MV-4-11 (cell line): Measurements from ENCODE around the gene ANTXRL.
"Not testable (repeated sequence)": the region's sequence is repeated elsewhere in the genome, so short reads cannot be mapped to it uniquely, and the experiment has no call there.

ENCODE experiments used
- DNase-seq: peaks from one replicate; lab custom pipeline; 2025; lab: John Stamatoyannopoulos, UW

Gene ANTXRL

GRCh38 chr10:46308113-46308415 lies 21.3 kb downstream of the ANTXRL start:
- no peak for DNase-seq

- DNase-seq: no peak
Observed at GRCh38 chr10:46308666-46309450, 22.1 kb downstream of the ANTXRL start.

DNA sequence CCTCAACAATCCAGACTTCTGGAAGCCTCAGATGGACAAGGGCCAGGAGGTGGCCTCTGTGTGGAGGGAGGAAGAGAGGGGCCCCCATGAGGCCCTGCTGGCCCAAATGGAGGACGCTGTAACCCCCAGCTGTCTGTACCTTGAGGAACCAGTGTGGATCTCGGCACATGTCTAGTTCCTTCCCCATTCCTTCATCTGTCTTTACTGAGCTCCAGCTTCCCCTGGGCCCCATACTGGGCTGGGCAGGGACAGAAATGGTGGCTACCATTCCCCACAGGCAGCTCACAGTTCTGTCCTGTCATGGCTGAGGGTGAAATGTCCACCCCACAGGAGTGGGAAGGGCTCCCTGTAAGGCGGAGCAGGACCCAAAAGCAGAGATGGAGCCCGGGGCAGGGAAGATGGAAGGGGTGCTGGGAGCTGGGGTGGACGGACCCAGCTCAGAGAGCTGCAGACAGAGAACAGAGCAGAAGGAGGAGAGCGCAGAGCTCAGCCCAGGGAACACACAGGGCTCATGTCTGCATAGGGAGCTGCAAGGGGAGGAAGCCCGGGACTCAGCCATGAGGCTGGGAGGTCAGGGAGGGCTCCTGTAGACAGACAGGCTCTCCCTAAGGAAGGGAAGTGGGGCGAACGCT lies 22.8 kb downstream of the ANTXRL start:
- no peak for DNase-seq

DNA sequence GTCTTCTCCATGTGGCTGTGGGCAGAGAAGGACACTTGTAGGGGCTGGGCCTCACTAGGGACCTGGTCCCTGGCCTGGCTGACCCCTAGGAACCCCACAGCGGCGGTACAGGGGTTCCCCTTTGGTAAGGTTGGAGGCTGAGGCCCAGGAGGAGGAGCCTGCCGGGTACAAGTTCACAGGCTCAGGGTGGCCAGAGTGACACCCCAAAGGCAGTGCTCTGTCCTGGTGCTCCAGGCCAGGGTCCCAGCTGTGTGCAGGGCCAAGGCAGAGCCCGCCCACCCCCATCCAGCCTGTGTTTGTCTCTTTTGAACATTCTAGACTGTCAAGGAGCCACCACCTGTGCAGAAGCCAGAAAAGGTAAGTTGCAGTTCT lies 23.3 kb downstream of the ANTXRL start:
- DNase-seq: no peak

DNA sequence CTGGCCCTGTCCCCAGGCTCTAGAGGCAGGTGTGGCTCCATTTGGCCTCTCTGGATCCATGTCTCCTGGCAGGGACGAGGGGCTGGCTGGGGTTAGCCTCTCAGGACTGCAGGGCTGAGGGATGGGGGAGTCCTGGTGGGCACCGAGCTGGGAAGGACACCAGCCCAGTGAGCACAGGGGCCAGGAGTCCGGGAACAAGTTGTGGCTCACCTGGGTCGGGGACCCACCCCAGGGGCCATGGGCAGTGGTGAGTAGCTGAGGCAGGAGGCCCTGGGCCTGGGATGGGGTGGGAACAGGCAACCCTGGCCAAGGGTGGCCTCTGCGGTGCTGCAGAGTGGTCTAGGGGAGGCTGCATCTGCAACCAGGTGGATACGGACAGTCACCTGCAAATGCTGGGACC lies 24.1 kb downstream of the ANTXRL start:
- DNase-seq: no peak

GRCh38 chr10:46311501-46311951 lies 24.7 kb downstream of the ANTXRL start:
- no peak for DNase-seq

DNA sequence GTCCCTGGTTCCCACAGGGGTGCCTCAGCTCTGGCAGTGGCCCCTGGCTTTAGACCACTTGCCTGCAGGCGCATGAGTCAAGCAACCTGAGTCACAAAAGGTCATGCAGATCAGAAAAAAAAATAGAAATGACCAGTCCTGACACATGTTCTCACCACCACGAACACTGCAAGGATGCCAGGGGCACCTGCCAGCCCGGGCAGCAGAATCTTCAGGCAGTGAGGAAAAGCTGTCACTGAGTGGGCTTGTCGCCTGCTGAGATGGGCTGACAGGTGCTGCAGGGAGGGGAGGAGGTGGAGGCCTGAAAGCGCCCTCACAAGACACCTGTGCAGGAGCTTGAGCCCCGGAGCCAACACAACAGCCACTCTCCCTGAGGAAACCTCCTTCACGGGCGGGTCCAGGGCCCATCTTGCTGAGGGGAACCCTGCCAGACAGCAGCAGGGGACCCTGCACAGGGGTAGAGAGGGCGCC lies 25.2 kb downstream of the ANTXRL start:
- not testable (repeated sequence) for DNase-seq

DNA sequence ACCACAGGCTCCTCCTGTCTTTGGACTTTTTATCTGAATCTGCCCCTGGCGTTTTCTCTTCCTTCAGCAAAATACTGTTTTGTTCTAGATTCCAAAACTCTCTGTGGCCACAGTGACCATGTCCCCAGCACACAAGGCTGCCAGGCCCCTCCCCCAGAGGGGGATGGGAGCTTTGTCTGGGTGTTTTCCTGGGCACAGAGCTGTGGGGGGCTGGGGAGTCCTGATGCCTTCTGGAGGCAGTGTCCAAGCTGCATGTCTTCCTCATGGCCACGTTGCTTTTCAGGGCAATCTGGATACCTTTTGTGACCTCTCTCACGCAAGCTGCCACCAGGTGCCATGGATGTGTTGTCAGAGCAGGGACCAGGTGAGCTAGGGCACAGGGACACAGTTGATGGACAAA lies 26.2 kb downstream of the ANTXRL start:
- DNase-seq: no peak

- DNase-seq: no peak
Observed at GRCh38 chr10:46314071-46314470, 27.3 kb downstream of the ANTXRL start.

GRCh38 chr10:46315071-46315860 lies 28.5 kb downstream of the ANTXRL start:
- not testable (repeated sequence) for DNase-seq

DNA sequence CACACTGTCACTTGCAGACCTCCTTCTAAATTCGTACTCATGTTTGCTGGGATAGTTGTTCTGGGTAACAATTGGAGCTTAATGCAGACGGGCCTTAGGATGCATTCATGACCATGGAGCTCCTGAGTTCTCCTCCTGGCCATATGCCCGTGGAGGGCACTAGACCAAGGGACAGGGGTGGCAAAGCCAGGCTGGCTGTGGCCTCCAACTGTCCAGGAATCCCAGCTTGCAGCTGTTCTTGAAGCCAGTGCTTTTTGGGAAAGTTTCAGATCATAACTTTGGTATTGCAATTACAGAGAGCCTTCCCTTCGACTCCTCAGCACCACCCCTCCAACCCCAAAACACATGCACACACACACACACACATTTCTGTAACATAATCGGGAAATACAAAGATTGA lies 30.6 kb downstream of the ANTXRL start:
- no peak for DNase-seq

DNA sequence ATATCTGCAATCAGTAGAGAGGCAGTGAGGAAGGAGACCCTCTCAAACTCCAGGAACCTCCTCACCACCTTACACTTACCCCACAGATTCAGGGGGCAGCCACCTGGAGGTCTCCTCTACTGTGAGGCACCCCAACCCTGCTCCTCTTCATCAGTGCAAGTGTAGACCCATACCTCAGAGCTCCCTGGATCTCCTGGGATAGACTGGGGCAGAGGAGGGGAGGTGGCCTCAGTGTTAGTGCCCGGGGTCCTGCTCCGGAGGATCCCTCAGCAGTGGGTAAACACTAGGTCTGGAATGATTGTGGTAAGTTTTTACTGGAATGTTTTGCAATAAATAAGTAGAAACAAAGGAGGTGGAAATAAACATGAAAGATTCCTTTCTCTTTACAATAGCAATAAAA lies 31.1 kb downstream of the ANTXRL start:
- DNase-seq: no peak

GRCh38 chr10:46318799-46319198 lies 32.0 kb downstream of the ANTXRL start:
- no peak for DNase-seq

GRCh38 chr10:46319389-46319788 lies 32.6 kb downstream of the ANTXRL start:
- DNase-seq: no peak

DNA sequence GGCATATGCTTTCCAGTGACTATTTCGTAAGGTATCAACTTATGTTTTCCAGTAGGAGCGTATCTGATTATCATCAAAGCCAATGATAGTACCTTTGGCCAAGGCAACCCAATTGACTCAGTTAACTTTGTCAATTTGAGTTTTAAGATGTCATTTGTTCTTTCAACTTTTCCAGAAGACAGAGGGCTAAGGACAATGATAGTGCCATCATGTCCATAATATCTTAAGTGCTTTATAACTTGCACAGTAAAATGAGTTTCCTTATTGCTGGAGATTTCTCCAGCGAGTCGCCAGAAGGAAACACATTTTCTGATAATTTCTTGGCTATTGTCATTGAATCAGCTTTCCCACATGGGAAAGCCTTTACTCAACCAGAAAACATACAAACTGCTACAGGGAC lies 35.0 kb downstream of the ANTXRL start:
- DNase-seq: no peak

DNA sequence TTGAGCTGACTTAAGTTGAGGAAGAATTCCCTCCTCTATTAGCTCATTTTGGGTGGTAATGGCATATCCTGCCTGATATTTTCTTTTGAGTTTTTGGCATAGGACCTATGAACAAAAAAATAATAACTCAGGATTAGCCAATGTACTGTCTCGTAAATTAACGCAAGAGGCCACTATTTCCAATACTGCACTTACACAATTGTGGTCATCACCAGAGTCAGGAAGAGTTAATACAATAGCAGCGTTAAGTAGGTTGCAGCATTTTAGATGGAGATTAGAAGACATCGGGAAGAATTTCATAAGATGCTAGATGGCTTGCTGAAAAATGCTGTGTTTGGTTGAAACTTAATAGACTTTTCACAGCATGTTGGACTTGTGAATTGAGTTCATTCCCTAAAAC lies 36.4 kb downstream of the ANTXRL start:
- no peak for DNase-seq

- no peak for DNase-seq
Observed at GRCh38 chr10:46325021-46325420, 38.2 kb downstream of the ANTXRL start.

- no peak for DNase-seq
Observed at GRCh38 chr10:46326066-46326465, 39.3 kb downstream of the ANTXRL start.

DNA sequence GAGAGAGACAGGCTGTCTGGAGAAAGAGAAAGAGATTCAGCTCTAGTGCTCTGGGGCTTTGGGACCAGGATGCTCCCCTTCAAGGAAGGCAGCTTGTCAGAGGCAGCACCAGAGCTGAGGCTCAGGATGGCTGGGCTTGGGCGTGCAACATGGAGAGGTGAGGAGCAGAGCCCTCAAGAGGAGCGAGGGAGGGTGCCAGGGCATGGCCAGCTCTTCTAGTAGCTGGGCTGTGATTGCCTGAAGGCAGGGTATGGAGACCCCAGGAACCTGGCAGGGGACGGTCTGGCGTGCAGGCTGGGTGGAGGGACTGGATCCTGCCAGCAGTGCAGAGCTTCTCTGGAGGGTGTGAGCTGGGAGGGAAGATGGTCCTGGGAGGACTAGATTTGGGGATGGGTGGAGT lies 40.2 kb downstream of the ANTXRL start:
- no peak for DNase-seq

DNA sequence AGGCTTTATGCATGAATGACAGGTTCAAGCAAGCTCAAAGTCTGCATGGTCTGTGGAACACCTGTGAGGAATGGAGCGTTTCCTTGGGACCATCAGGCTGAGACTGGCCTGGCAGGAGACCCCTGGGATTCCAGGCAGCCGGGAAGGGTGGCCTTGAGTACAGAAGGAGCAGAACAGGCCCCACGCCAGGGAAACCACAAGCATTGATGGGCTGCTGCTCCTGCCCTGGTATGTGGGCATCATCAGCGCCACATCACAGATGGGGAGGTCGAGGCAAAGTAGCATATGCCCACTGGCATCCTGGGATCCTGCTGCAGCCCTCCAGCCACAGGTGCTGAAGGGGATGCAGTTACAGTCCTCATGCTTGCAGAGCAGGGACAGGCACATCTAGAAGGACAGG lies 40.9 kb downstream of the ANTXRL start:
- no peak for DNase-seq

- no peak for DNase-seq
Observed at GRCh38 chr10:46328853-46329689, 42.3 kb downstream of the ANTXRL start.

DNA sequence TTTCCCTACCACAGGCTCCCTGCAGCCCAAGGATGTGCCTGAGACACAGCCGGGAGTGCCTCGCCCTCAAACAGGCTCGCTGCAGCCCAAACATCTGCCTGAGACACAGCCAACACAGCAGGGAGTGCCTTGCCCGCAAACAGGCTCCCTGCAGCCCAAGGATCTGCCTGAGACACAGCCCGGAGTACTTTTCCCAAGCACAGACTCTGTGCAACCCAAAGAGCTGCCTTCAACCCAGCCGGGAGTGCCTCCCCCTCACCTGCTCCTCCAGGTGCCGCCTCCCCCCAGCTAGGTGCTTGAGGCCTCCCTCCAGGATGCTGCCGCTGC lies 42.9 kb downstream of the ANTXRL start:
- no peak for DNase-seq
